GM23338 (cell line): ENCODE measurements around the gene NSF.
"Not testable (repeated sequence)": the region's sequence is repeated elsewhere in the genome, so short reads cannot be mapped to it uniquely, and the experiment has no call there.

Experiments
- CREB1 ChIP-seq: fragments of 250-450 bp; sonication (Bioruptor Pico); IDR thresholded peaks from 2 replicates; pipeline ENCODE4 v1.5.0; 2020; ENCODE audit warnings: low read depth, mild to moderate bottlenecking, moderate library complexity
- EZH2 ChIP-seq: fragments of 200-600 bp; sonication (generic); IDR thresholded peaks from one replicate; pipeline ENCODE4 v1.8.0; 2017; ENCODE audit warnings: antibody characterized with exemption, mild to moderate bottlenecking, low read depth; ENCODE audit not compliant: unreplicated experiment

- TF ChIP-seq EZH2; CREB1 (CRISPR knock-in tag): not testable (repeated sequence)
Measured at GRCh38 chr17:46571796-46572195, 18.7 kb upstream of the NSF start.
